A673 (cell line): ENCODE measurements around the gene ADD3. TPM values are rescaled to one million over a fixed set of nuclear protein-coding genes. Genes with fewer than 3 reads are reported as not detected.

Experiments
- BruUV-seq: library from RNA; stranded (reverse); fragments of 400-500 nt; replicated peaks from 2 replicates; lab custom pipeline; 2021; lab: Mats Ljungman, UMichigan
- CTCF ChIA-PET: fragments of 300-600 bp; sonication (Branson Sonifier 250); formaldehyde crosslinking; loops from one replicate; lab custom pipeline; 2022; ENCODE audit warnings: antibody characterized with exemption; lab: Charles Lee
- POLR2A ChIA-PET: fragments of 300-600 bp; sonication (Branson Sonifier 250); formaldehyde crosslinking; loops from one replicate; lab custom pipeline; 2022; ENCODE audit warnings: antibody characterized with exemption; ENCODE audit not compliant: low non-redundant PET; lab: Charles Lee
- DNase-seq: peaks from one replicate; pipeline ENCODE4 v3.0.0-alpha.2; 2015; ENCODE audit warnings: low spot score
- H3K27ac ChIP-seq: fragments of 200-600 bp; sonication (generic); 2 replicates; pipeline ENCODE4 v1.5.1; 2016; ENCODE audit warnings: mixed run types, low read depth, mild to moderate bottlenecking, mixed read lengths, antibody characterized with exemption, low read length; ENCODE audit not compliant: poor library complexity, severe bottlenecking
- H3K27me3 ChIP-seq: fragments of 200-600 bp; sonication (generic); replicated peaks from 2 replicates; pipeline ENCODE4 v1.6.1; 2017; ENCODE audit warnings: mixed run types, low read depth, mild to moderate bottlenecking, mixed read lengths, antibody characterized with exemption, low read length; ENCODE audit not compliant: insufficient read depth, poor library complexity
- H3K36me3 ChIP-seq: fragments of 200-600 bp; sonication (generic); 2 replicates; pipeline ENCODE4 v1.6.1; 2016; ENCODE audit warnings: mixed run types, mild to moderate bottlenecking, mixed read lengths, antibody characterized with exemption, low read length; ENCODE audit not compliant: insufficient read depth, poor library complexity, severe bottlenecking
- H3K4me1 ChIP-seq: fragments of 200-600 bp; sonication (generic); 2 replicates; pipeline ENCODE4 v1.6.1; 2017; ENCODE audit warnings: mixed run types, mild to moderate bottlenecking, mixed read lengths, antibody characterized with exemption, low read length; ENCODE audit not compliant: insufficient read depth, poor library complexity, severe bottlenecking
- H3K4me3 ChIP-seq: fragments of 200-600 bp; sonication (generic); 2 replicates; pipeline ENCODE4 v1.5.1; 2016; ENCODE audit warnings: low read depth, mixed run types, mild to moderate bottlenecking, mixed read lengths, low read length; ENCODE audit not compliant: poor library complexity, severe bottlenecking
- H3K9me3 ChIP-seq: fragments of 200-600 bp; sonication (generic); 2 replicates; pipeline ENCODE4 v1.6.1; 2016; ENCODE audit warnings: mixed run types, low read depth, mild to moderate bottlenecking, mixed read lengths, antibody characterized with exemption, low read length; ENCODE audit not compliant: poor library complexity, severe bottlenecking
- CTCF ChIP-seq: fragments of 300-800, 200-600 bp; sonication (generic); conservative IDR thresholded peaks from 2 replicates; pipeline ENCODE4 v1.5.1; 2017; ENCODE audit warnings: low read depth, mild to moderate bottlenecking, antibody characterized with exemption, low read length, moderate library complexity, mixed read lengths
- EZH2 ChIP-seq: fragments of 200-600 bp; sonication (generic); IDR thresholded peaks from 2 replicates; pipeline ENCODE4 v1.6.1; 2017; ENCODE audit warnings: borderline replicate concordance, low read depth, mild to moderate bottlenecking, mixed read lengths, antibody characterized with exemption, low read length; ENCODE audit not compliant: poor library complexity, severe bottlenecking
- intact Hi-C: fragments of 100-400 bp; cut with micrococcal nuclease; formaldehyde crosslinking; loops from one replicate; pipeline ENCODE4 v1.10.0; 2022; ENCODE audit not compliant: unreplicated experiment
- total RNA-seq: library from RNA; stranded (reverse); gene quantifications from 2 replicates; pipeline ENCODE4 v1.2.3, GENCODE V29; 2021

Gene ADD3
- total RNA-seq, 1 experiment from 2014 or later, result 82.9 TPM

GRCh38 chr10:110010486-110011378, 2.9 kb downstream of the ADD3 start:
- BruUV-seq, result no TSS peak
- DNase-seq, result no peak
- Histone ChIP-seq H3K4me1 (peaks cover 34% of the 10 kb centered on the region), H3K36me3 (no peaks in the 10 kb centered on the region), H3K4me3 (no peak overlapping the region), H3K27me3 (no peaks in the 10 kb centered on the region), H3K9me3 (no peaks in the 10 kb centered on the region), H3K27ac (no peak overlapping the region)
- CTCF ChIA-PET, result no interaction called here
- intact Hi-C loops, result no loop called here
- no peak for TF ChIP-seq EZH2
- no peak for TF ChIP-seq CTCF
- POLR2A ChIA-PET, result interaction anchor here (0.7 kb wide), 1 partner anchor 848 kb away, joined by 4 read pairs; no protein-coding TSS in a partner anchor

GRCh38 chr10:110011681-110012080, 3.9 kb downstream of the ADD3 start:
- no peak for TF ChIP-seq EZH2
- TF ChIP-seq CTCF, result no peak
- no peaks in the 10 kb centered on the region for H3K36me3 ChIP-seq
- no peak overlapping the region for H3K27ac ChIP-seq
- intact Hi-C loops, result no loop called here
- H3K4me3 ChIP-seq, result no peak overlapping the region
- BruUV-seq, result no TSS peak
- no peaks in the 10 kb centered on the region for H3K9me3 ChIP-seq
- CTCF ChIA-PET, result no interaction called here
- peaks cover 44% of the 10 kb centered on the region for H3K4me1 ChIP-seq
- no peaks in the 10 kb centered on the region for H3K27me3 ChIP-seq
- no peak for DNase-seq
- POLR2A ChIA-PET, result no interaction called here

- DNase-seq, result peak; percentile 26
- Histone ChIP-seq H3K27ac (no peak overlapping the region), H3K4me1 (peaks cover 49% of the 10 kb centered on the region), H3K4me3 (no peak overlapping the region), H3K27me3 (no peaks in the 10 kb centered on the region), H3K9me3 (no peaks in the 10 kb centered on the region), H3K36me3 (no peaks in the 10 kb centered on the region)
- intact Hi-C loops, result no loop called here
- ChIA-PET POLR2A (no interaction called here), CTCF (interaction anchor here (0.6 kb wide), 1 partner anchor 124 kb away, joined by 3 read pairs; no protein-coding TSS in a partner anchor)
- BruUV-seq, result no TSS peak
- TF ChIP-seq EZH2, result no peak
- TF ChIP-seq CTCF, result no peak
Observed at GRCh38 chr10:110013630-110014293, 6.0 kb downstream of the ADD3 start.
